NCI-H446 treated with DMSO at 0.1 percent for 48 hours (cell line): ENCODE results near the gene CHMP1B.
"Not testable (repeated sequence)": the region's sequence is repeated elsewhere in the genome, so short reads cannot be mapped to it uniquely, and the experiment has no call there.

ENCODE experiments used
- DNase-seq: peaks from one replicate; lab custom pipeline; 2025; lab: John Stamatoyannopoulos, UW

The CHMP1B gene

DNA sequence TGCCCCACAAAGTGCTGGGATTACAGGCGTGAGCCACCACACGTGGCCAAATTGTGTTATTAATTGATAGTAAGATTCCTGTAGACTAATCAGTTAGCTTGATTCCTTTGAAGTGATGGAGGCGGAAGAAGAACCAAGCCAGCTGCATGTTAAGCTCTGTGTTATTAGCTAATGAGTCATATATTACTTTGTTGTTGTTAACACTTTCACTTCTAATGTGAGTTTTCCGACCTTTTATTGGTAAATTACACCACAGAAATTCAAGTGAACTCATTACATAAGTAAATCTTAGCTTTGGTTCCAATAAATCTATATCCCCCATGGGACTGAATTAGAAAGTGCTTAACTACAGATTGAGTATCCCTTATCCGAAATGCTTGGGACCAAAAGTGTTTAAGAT is 20.3 kb downstream of the CHMP1B start:
- DNase-seq, result no peak

DNA sequence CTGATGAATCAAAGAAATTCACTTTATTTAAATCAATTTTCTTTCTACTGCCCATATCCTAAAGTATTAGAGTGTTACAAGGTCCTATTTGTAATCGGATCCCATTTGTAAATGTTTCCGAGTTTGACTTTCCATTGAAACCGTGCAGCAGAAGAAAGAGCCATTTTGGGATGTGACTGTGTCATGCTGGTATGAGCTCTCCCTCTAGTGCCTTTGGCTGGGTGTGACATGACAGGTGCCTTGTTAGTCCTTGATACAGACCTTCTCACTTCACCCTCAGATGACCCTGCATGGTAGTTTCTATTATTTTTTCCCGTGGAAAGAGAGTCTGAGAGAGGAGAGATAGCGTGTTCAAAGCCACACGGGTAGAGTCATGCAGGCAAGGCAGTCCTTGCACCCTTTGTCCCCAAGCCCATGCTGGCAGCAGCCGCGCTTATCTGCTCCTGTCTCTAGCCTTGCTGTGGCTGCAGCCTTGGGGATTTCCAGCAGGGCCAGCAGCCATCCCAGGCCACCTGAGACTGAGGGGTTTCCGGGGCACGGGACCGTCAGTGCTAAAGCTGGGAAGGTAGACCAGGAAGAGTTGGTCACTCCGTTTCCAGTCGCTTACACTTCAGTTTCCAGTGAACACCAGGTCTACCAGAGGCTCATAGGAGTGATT is 21.4 kb downstream of the CHMP1B start:
- DNase-seq, result no peak

DNA sequence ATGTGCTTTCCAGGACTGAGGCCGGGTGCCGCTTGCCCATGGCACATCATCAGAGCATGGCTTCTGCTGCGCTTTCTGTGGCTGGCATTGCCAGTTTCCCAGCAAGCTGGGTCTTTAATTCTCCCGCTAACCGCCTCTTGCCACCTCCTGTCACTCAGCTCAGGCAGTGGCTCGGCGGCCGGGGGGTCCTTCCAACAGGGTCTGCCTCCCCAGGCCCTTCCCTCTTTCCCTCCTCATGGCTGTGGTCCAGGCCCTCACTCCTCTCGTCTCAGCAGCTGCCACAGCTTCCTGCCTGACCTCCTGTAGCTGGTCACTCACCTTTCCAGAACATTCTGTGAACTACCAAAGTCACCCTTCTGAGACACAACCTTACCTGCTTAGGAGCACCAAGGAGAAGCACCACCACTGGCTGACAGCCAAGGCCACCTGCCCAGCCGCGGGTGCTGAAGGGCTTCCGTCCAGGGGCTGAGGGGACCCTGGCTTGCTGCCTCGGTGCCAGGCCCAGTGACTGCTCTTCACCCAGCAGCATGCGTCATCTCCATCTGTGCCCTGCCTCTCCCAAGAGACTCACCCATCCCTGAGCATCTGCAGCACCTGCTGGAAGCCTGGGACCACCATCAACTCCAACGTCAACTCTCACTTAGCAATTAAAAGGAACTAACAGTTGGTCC is 22.6 kb downstream of the CHMP1B start:
- no peak for DNase-seq

DNA sequence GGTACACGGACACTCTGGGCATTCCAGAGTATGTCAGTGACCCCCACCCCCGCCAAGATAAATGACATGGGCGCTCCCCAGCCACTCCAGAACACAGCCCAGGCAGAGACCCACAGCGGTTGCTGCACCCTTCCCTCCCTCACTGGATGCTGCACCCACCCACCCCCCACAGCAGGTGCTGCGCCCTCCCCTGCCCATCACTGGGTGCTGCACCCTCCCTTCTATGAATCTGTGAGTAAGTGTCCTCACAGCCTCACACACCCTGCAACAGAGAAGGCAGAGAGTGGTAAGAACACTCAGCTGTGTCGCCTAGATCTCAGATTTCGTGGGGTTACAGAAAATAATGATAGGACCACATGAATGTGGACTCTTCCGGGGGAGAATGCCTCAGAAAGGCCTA is 23.5 kb downstream of the CHMP1B start:
- DNase-seq, result no peak

DNA sequence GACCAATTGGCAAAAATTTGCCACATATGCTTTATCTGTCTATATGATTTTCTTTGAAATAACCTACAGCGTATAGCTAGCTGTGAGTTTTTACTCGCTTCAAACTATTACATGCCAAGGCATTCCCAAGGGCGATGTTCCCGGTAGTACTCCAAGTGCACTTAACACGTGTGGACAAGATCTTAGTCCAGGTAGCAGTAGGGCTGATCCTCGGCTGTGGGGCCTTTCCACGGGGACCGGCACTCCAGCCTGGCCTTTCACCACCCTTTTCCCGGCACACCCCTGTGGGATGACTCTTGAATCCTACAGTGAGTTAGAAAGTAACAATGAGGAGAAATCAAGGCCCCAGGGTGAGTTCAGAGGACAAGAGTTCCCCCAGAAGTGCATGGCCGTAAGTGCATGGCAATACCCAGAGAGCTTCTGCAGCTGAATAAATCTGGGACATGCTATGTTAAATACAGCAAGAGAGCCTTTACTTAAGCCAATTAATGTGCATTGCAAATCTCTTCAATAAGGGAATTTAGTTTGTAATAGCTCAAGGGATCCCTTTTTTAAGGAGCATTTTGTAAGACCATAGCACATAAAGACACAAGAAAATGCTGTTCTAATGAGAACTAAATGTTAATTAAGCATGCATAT is 26.4 kb downstream of the CHMP1B start:
- DNase-seq, result no peak

DNA sequence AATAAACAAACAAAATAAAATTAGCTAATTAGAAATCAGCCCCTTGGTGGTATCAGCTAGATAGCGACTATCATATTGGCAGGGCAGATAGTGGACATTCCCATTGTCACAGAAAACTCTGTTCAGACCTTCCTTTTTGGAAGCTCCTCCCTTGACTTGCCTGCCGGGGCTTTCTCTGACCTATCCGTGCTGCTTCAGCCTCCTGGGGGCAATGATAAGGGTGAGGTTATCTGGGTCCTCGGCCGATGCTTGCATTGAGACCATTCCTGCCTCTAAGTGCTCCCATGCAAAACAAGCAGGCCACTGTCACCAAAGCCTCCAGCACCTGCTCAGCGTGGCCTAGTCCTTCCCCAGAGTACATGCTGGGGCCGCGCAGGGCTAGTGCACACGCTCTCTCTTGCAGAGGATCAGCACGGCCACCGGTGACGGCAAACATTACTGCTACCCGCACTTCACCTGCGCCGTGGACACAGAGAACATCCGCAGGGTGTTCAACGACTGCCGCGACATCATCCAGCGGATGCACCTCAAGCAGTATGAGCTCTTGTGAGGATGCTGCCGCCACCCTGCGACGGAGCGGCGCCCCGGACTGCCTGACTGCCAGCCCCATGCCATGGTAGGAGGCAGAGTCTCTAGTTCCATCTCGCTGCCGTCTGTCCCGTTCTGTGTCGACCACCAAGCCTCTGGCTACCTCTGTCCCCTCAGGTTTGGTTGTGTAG is 29.5 kb downstream of the CHMP1B start:
- no peak for DNase-seq

DNA sequence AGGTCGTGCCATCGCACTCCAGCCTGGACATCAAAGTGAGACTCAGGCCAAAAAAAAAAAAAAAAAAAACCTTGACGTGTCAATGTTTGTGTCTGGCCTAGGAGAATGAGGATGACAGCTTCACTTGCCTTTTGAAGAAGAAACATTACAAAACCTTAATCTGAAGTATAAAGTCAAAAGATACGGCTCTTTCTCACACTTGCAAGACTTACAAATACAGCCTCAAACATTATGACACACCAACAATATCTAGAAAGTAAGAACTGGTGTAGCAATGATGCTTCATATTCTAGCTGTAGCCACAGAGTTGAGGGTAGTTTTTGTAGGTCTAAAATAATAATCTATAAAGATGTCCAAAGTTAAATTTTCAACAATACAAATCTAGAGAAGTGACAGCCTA is 31.4 kb downstream of the CHMP1B start:
- DNase-seq, result no peak

DNA sequence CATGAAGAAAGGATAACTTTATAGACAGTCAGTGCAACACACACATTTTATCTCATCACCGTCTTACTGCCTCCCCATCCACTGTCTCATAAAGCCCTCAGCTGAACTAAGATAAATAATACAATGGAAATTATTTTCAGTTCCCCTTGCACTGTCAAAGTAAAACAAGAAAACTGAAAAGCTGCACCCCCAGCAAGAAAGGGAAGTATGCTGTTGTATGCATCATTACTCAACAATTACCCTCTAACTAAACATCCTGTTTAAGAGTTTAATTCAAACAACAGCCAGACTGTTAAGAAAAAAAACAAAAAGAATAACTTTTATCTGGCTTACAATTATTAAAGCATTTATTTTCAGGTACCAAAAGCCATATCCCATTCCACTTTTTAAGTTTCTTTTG is 31.9 kb downstream of the CHMP1B start:
- DNase-seq, result no peak

DNA sequence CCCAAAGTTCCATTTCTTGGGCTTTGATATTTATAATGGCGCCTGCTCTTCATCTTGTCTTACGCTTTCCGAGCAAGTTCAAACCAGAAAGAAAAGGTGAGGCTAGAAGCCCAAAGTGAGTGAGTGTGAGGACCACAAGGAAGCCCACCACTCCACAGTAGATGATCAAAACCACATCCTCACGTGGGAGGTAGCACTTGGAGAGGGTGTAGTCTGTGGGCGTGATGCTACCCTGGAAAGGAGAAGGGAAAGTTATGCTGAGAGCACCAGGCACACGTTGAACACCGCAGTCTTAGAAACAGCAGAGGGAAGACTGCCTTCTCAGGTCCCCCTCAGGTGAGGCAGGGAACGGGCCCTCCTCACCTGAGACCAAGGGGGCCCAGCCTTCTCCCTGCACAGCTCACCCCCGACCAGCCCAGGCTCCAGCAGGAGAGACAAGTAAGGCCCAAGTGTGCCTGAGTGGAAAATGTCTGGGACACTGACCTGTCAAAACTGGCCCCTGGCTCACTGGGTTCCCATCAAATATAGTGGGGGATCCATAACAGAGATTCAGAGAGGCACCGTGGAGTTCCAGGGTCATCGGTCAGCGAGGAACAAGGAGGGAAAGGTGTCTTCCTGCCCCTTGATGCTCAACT is 33.3 kb downstream of the CHMP1B start:
- no peak for DNase-seq

DNA sequence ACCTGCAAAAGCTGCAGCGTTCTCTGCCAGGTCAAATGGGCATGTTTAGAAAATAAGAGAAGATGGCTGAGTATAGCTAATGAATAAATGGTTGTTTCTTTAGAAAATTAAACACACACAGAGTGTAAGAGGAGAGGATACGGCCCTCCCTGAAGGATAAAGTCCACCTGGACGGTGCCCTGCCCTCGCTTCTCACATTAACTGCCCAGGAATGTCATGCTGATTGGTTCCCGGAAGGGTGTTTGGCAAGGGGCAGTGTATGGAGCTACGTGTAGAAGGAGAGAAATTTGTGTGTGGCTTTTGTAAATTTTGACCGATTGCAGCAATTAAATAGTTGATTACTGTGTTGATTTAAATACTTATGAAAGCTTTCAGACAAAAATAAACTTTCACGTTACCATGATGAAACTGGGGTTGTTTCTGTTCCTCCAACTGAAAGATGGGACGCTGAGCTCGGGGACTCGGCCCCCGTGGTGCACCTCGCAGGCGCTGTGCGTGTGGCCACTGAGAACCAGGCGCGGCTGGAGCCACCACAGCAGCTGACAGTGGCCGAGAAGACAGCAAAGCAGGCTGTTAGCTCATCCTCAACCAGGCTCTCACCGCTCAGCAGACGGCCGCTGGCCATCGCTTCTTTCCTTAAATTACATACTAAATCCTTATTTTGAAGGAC is 34.2 kb downstream of the CHMP1B start:
- no peak for DNase-seq

DNA sequence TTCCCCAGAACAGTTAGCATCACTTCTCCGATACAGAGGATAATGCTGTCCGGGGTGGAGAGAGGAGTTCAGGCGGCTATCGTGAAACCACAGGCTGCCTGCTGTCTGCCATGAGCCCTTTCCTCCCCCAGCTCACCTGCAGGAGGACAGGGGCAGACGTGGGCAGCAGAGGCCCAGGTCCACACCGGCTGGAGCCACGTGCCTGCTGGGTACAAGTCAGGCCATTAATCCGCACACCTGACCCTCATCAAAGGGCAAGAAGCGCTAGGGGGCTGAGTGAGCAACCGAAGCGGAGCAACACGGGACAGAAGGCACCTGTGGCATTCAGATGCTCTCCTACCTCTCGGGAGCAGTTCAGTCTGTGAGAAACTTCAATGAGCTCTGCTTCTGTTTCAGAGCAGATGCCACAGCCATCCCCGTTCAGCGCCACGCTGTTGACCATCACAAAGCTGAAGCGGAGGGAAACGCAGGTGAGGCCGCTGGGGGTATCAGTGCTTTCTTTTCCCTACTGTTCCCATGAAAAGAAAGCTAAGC is 35.4 kb downstream of the CHMP1B start:
- DNase-seq, result no peak

DNA sequence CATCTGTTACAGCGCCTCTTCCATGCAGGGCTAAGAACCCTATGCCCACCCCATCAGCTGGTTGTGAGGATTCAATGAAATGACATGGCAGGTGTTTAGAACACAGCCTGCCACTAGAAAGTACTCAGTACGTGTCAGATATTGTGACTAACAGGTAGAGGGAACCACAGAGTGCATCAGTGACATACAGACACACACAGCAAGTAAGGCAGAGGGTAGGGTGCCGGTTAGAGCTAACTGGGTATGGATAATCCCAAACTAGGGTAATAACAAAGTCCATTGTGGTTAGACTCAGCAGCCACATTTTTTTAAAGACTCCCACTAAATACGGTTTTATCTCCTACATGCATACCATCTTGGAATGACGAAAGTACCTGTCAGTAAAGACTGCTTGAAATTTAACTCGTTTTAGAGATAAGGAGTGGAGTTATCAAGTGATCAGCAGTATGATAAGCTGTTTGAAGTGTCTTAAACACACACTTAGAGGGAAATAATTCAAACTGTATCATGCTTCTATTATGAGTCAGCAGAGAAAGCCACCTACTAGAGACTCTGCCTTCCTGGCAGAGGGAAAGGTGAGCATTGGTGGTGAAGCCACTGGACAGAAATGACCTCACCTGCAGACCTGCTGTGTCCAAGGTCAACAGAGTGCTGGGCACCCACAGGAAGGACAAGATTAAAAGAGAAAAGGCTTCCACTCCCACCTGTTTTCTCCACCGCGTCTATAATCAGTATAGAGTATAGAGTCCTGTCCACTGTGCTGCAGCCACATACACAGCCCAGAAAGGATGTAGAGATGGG is 36.3 kb downstream of the CHMP1B start:
- DNase-seq, result no peak

DNA sequence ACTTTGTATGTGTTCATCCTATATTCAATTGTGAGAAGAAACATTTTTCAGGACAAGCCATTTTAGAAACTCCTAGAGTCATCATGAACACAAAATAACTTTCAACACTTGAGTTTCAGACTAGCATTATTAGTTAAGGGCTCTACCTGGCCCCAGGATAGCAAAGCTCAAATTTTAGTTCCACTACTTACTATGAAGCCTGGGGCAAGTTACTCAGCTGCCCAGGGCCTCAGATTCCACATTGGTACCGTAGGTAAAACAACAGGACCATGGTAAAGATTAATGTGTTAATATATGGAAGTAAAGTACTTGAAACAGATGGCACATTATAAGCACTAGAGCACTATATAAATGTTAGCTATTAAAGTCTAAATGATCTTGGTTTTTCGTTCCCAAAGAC is 37.5 kb downstream of the CHMP1B start:
- no peak for DNase-seq

DNA sequence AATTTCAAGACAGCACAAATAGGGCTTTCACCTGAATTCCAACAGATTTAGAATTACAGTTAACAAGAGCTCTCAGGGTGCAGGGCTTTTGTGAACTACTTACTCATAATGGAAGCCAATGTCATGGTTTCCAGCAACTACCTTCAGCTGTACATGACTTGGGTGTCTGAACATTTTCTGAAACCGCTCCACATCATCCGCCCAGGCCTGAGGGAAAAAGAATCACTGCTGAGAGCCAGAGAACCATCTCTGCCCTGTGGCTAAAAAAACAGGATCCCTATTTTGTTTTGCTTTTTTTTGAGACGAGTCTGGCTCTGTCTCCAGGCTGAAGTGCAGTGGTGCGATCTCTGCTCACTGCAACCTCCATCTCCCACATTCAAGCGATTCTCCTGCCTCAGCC is 38.1 kb downstream of the CHMP1B start:
- DNase-seq, result no peak

DNA sequence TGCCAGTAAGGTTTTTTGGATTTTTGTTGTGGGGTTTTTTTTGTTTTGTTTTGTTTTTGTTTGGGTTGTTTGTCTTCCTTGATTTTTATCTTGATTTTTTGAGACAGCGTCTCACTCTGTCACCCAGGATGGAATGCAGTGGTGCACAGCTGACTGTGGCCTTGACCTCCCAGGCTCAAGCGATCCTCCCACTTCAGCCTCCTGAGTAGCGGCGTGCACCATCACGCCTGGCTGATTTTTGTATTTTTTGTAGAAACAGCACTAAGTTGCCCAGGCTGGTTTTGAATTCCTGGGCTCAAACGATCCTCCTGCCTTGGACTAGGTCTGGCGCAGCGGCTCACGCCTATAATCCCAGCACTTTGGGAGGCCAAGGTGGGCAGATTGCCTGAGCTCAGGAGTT is 40.5 kb downstream of the CHMP1B start:
- no peak for DNase-seq

DNA sequence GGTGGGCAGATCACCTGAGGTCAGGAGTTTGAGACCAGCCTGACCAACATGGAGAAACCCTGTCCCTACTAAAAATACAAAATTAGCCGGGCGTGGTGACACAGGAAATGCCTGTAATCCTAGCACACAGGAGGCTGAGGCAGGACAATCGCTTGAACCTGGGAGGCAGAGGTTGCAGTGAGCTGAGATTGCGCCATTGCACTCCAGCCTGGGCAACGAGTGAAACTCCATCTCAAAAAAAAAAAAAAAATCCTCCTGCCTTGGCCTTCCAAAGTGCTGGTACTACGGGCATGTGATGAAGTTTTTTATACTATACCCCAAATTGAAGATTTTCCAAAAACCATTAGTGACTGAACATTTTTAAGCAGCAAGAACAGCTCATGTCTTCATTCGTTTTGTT is 41.2 kb downstream of the CHMP1B start:
- not testable (repeated sequence) for DNase-seq

DNA sequence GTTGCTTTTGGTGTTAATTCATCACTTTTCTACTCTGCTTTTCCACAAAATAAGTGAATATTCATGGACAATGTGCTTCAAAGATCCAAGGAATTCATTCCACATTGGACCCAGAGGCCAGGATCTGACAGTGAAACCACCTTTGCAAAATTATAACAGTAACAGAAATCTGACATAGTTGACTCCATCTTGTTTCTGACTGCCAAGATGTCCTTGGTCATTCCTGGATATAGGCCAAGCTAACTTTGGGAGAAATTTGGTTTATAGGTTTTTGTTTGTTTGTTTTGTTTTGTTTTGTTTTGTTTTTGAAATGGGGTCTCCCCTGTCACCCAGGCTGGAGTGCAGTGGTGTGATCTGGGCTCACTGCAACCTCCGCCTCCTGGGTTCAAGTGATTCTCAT is 46.6 kb downstream of the CHMP1B start:
- no peak for DNase-seq

DNA sequence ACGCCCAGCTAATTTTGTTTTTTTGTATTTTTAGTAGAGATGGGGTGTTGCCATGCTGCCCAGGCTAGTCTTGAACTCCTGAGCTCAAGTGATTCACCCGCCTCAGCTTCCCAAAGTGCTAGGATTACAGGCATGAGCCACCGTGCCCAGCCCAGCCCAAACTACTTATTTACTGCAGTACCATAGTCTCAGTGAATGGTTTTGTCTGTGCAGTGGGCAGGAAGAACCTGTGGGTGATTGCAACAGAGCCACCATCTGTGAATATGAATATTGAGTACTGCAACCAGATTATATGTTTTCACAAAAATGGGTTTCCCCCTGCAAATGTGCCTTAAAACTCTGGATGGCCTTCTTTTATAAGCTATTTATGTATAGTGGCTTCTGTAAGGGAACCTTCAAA is 47.9 kb downstream of the CHMP1B start:
- no peak for DNase-seq

DNA sequence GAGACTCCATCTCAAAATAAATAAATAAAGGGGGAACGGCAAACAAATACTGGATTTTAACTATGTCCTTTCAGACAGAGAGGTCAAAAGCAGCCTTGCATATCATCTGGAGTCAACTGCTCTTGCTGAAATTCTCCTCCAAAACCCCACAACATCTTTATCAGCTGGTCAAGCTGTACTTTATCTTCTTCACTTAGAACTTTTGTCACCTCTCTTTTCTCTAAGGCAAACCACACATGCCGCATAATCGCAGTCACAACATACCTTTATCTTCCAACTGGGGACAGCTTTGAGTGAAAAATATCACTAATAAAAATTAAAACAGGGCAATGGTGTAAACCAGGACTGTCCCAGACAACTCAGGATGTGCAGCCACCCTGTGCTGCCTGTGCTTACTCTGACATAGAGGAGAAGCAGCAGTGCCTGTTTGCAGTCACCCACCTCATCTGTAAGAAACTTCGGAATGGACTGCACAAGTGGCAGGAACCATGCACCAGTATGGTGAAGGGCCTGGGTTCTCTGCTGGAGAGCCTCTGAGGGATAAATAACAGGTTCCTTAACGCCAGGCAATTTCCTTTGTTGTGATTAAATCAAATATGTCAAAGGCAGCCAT is 50.7 kb downstream of the CHMP1B start:
- DNase-seq, result no peak

DNA sequence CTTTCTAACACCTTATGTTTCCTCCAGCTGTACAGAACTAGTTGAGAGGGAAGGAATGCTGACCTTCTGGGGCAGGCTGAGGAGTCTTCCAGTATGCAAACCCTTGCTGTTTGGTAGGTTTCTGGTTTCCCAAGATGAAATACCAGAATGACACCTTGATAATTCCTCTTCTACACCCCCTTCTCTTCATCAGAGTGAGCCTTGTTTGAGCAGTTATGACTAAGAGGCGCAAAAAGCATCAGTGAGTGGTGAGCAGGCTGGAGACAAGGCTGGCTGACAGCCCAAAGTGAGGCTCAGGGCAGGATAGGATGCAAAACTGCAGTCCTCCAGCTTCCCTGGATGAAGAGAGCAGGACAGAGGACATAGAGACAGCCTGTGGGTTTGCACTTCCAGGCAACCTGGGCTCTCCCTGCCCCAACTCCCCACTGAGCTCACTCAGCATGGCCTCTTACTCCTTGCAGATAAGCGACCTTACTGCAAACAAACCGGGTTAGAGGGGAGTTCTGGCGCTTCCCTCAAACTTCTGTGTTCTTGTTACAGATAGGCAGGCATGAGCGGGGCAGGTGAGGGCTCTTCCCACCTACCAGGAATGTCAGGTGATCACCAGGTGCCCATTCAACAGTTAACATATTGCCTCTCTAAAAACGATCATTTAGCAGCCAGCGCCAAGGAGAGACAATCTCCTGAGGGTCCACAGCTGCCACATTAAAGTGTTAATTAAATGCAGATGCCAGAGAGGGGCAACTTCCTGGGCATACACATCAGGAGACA is 51.5 kb downstream of the CHMP1B start:
- no peak for DNase-seq
